HCT116 (cell line): ENCODE results near the gene LHX8.

Source experiments
- CEBPB ChIP-seq: IDR thresholded peaks from 2 replicates; pipeline ENCODE4 v1.6.1; 2012; ENCODE audit warnings: low read depth
- EZH2 ChIP-seq: fragments of 200-600 bp; sonication (generic); IDR thresholded peaks from 2 replicates; pipeline ENCODE4 v1.6.1; 2017; ENCODE audit warnings: antibody characterized with exemption, mixed run types
- POLR2A ChIP-seq: IDR thresholded peaks from 2 replicates; pipeline ENCODE4 v1.7.0; 2011; ENCODE audit warnings: borderline replicate concordance; ENCODE audit not compliant: insufficient read depth, insufficient read length; ENCODE audit errors: extremely low read depth
- POLR2AphosphoS5 ChIP-seq: IDR thresholded peaks from 2 replicates; pipeline ENCODE4 v1.6.1; 2011; ENCODE audit warnings: mild to moderate bottlenecking, low read depth, low read length, moderate library complexity
- YY1 ChIP-seq: IDR thresholded peaks from 2 replicates; pipeline ENCODE4 v1.6.1; 2011; ENCODE audit warnings: low read length, low read depth, moderate library complexity, mild to moderate bottlenecking; ENCODE audit not compliant: insufficient replicate concordance; ENCODE audit errors: extremely low read depth
- TF ChIP-seq, protein P1 (sequence below), 3 experiments: fragments of 200-600 bp in 1 of 3; sonication (generic) in 1 of 3; IDR thresholded peaks in 2 of 3; conservative IDR thresholded peaks in 1 of 3; 2 replicates each; pipeline ENCODE4 v1.5.1; 2012 to 2017; ENCODE audit warnings: low read depth in 2 of 3, low read length in 2 of 3, antibody characterized with exemption in 1 of 3, borderline replicate concordance in 1 of 3, control low read depth in 1 of 3, mild to moderate bottlenecking in 1 of 3, mixed read lengths in 1 of 3, mixed run types in 1 of 3, moderate library complexity in 1 of 3; ENCODE audit not compliant: insufficient read depth in 1 of 3

GRCh38 chr1:75087278-75087677, 46.9 kb upstream of the LHX8 start:
- TF ChIP-seq CEBPB: no peak
- TF ChIP-seq EZH2: no peak
- TF ChIP-seq, protein P1, sequence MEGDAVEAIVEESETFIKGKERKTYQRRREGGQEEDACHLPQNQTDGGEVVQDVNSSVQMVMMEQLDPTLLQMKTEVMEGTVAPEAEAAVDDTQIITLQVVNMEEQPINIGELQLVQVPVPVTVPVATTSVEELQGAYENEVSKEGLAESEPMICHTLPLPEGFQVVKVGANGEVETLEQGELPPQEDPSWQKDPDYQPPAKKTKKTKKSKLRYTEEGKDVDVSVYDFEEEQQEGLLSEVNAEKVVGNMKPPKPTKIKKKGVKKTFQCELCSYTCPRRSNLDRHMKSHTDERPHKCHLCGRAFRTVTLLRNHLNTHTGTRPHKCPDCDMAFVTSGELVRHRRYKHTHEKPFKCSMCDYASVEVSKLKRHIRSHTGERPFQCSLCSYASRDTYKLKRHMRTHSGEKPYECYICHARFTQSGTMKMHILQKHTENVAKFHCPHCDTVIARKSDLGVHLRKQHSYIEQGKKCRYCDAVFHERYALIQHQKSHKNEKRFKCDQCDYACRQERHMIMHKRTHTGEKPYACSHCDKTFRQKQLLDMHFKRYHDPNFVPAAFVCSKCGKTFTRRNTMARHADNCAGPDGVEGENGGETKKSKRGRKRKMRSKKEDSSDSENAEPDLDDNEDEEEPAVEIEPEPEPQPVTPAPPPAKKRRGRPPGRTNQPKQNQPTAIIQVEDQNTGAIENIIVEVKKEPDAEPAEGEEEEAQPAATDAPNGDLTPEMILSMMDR (IDR thresholded peaks at IDR 0.05 in 2 of 3, conservative IDR thresholded peaks at IDR 0.05 in 1 of 3; ENCODE audit: borderline replicate concordance in 1 of 3, insufficient read depth in 1 of 3, low read depth in 2 of 3, low read length in 2 of 3): no peak
- no peak for TF ChIP-seq POLR2A
- no peak for TF ChIP-seq YY1
- no peak for TF ChIP-seq POLR2AphosphoS5
